Endothelial cell of umbilical vein (primary cell): ENCODE measurements around the gene STK39. TPM values are rescaled to one million over a fixed set of nuclear protein-coding genes. Genes with fewer than 3 reads are reported as not detected.

ENCODE experiments used
- BruUV-seq: library from RNA; stranded (reverse); fragments of 400-500 nt; replicated peaks from 2 replicates; lab custom pipeline; 2021; lab: Mats Ljungman, UMichigan
- CTCF ChIA-PET: fragments of 300-600, 350-600 bp; sonication (Branson Sonifier 250); formaldehyde crosslinking; loops from one replicate; lab custom pipeline; 2021; ENCODE audit warnings: antibody characterized with exemption, inconsistent platforms; lab: Charles Lee
- POLR2A ChIA-PET: fragments of 300-600, 350-600 bp; sonication (Branson Sonifier 250); formaldehyde crosslinking; loops from one replicate; lab custom pipeline; 2021; ENCODE audit warnings: antibody characterized with exemption, inconsistent platforms; lab: Charles Lee
- DNase-seq: peaks from one replicate; pipeline ENCODE4 v3.0.0-alpha.2; 2011; ENCODE audit warnings: low read depth, low spot score
- FAIRE-seq: peaks from 2 replicates; lab custom pipeline; 2011; peaks lifted over from hg19 to GRCh38; lab: Jason Lieb, UNC
- H2AFZ ChIP-seq: 2 replicates; pipeline ENCODE4 v1.6.0; 2012; ENCODE audit warnings: low read depth, low read length, control low read depth, inconsistent platforms
- H3K27ac ChIP-seq: 2 replicates; pipeline ENCODE4 v1.5.1; 2011; ENCODE audit warnings: low read depth, mild to moderate bottlenecking, control low read depth, low read length, moderate library complexity; ENCODE audit not compliant: insufficient read depth
- H3K27me3 ChIP-seq, 2 experiments: 2 replicates each; pipeline versions ENCODE4 v1.6.0 to v1.6.1; 2011; ENCODE audit warnings: low read length in 2 of 2, mixed read lengths in 1 of 2; ENCODE audit not compliant: control insufficient read depth in 2 of 2, insufficient read depth in 2 of 2
- H3K36me3 ChIP-seq, 2 experiments: 2 replicates in 1 of 2; 3 replicates in 1 of 2; pipeline ENCODE4 v1.5.1; 2011; ENCODE audit warnings: low read length in 2 of 2, mild to moderate bottlenecking in 1 of 2, moderate library complexity in 1 of 2; ENCODE audit not compliant: control insufficient read depth in 2 of 2, insufficient read depth in 2 of 2; ENCODE audit errors: extremely low read depth in 1 of 2
- H3K4me1 ChIP-seq: 3 replicates; pipeline ENCODE4 v1.5.1; 2011; ENCODE audit warnings: mild to moderate bottlenecking, low read length; ENCODE audit not compliant: control insufficient read depth, insufficient read depth; ENCODE audit errors: extremely low read depth
- H3K4me2 ChIP-seq: 2 replicates; pipeline ENCODE4 v1.6.1; 2011; ENCODE audit warnings: low read length, control low read depth, mixed read lengths; ENCODE audit not compliant: insufficient read depth
- H3K4me3 ChIP-seq, 3 experiments: fragments of 200-600 bp in 1 of 3; sonication (generic), shearing (Covaris generic) in 1 of 3; replicated peaks in 1 of 3; 2 replicates each; pipeline ENCODE4 v1.5.1; 2011 to 2016; ENCODE audit warnings: control low read depth in 3 of 3, low read length in 3 of 3, mild to moderate bottlenecking in 2 of 3, inconsistent platforms in 1 of 3, low read depth in 1 of 3, moderate library complexity in 1 of 3; ENCODE audit not compliant: insufficient read depth in 1 of 3
- H3K79me2 ChIP-seq: 2 replicates; pipeline ENCODE4 v1.6.0; 2012; ENCODE audit warnings: low read length, inconsistent platforms; ENCODE audit not compliant: control insufficient read depth, insufficient read depth
- H3K9ac ChIP-seq: replicated peaks from 2 replicates; pipeline ENCODE3; 2011; ENCODE audit warnings: low read length, control low read depth; ENCODE audit not compliant: insufficient read depth; ENCODE audit errors: extremely low read depth
- H3K9me1 ChIP-seq: replicated peaks from 3 replicates; pipeline ENCODE4 v1.6.0; 2011; ENCODE audit warnings: mild to moderate bottlenecking, low read length; ENCODE audit not compliant: control insufficient read depth, insufficient read depth; ENCODE audit errors: extremely low read depth
- H3K9me3 ChIP-seq: replicated peaks from 2 replicates; pipeline ENCODE4 v1.5.1; 2012; ENCODE audit warnings: low read length, inconsistent platforms; ENCODE audit not compliant: control insufficient read depth, insufficient read depth
- H4K20me1 ChIP-seq: replicated peaks from 2 replicates; pipeline ENCODE3; 2011; ENCODE audit warnings: mild to moderate bottlenecking, low read length; ENCODE audit not compliant: control insufficient read depth, insufficient read depth; ENCODE audit errors: extremely low read depth
- EZH2 ChIP-seq: IDR thresholded peaks from 2 replicates; pipeline ENCODE4 v1.6.1; 2012; ENCODE audit warnings: borderline replicate concordance, low read depth, mild to moderate bottlenecking, moderate library complexity, low read length, inconsistent platforms; ENCODE audit not compliant: severe bottlenecking
- FOS ChIP-seq: IDR thresholded peaks from 2 replicates; pipeline ENCODE4 v1.6.1; 2011; ENCODE audit warnings: mild to moderate bottlenecking, low read length, moderate library complexity, borderline replicate concordance; ENCODE audit not compliant: insufficient read depth
- GATA2 ChIP-seq: IDR thresholded peaks from 2 replicates; pipeline ENCODE4 v1.7.0; 2011; ENCODE audit warnings: low read depth, mild to moderate bottlenecking, moderate library complexity, mixed read lengths, low read length; ENCODE audit not compliant: insufficient read length, insufficient read depth
- JUN ChIP-seq: IDR thresholded peaks from 2 replicates; pipeline ENCODE4 v1.6.1; 2011; ENCODE audit warnings: borderline replicate concordance, low read depth; ENCODE audit not compliant: insufficient read length, insufficient read depth
- MYC ChIP-seq: IDR thresholded peaks from one replicate; pipeline ENCODE4 v1.6.1; 2011; ENCODE audit warnings: mild to moderate bottlenecking, low read depth, low read length
- POLR2A ChIP-seq: IDR thresholded peaks from 2 replicates; pipeline ENCODE4 v1.6.1; 2012; ENCODE audit warnings: low read depth, mild to moderate bottlenecking, control low read depth, low read length
- POLR2AphosphoS5 ChIP-seq: IDR thresholded peaks from 2 replicates; pipeline ENCODE4 v1.6.1; 2012; ENCODE audit warnings: low read depth, mild to moderate bottlenecking, control low read depth, low read length, moderate library complexity; ENCODE audit not compliant: insufficient read depth
- dilution Hi-C: fragments of 300-500 bp; cut with MboI; formaldehyde crosslinking; loops from one replicate; pipeline ENCODE4 v1.15.0; 2019; ENCODE audit warnings: low sequenced_read_pairs; ENCODE audit not compliant: extremely low pct_ligation_motif_present
- intact Hi-C: fragments of 100-400 bp; cut with micrococcal nuclease; formaldehyde crosslinking; loops from one replicate; pipeline ENCODE4 v1.10.0; 2022
- polyA plus RNA-seq, 4 experiments: library from polyadenylated mRNA; depleted of rRNA in 3 of 4; stranded (reverse) in 3 of 4; unstranded in 1 of 4; fragments of >200 nt; gene quantifications; 2 replicates each; pipeline versions ENCODE4 v1.2.1 to v1.2.3, GENCODE V29; 2011 to 2012; ENCODE audit warnings: missing spikeins in 1 of 4
- total RNA-seq: library from RNA; stranded (reverse); gene quantifications from 2 replicates; pipeline ENCODE4 v1.2.3, GENCODE V29; 2021
- TF ChIP-seq, protein P1 (sequence below): IDR thresholded peaks from 2 replicates; pipeline ENCODE4 v1.6.1; 2011; ENCODE audit not compliant: insufficient read depth, insufficient read length
- TF ChIP-seq, protein P2 (sequence below), 2 donors: IDR thresholded peaks; 1 replicate in 1 of 2; 2 replicates in 1 of 2; pipeline ENCODE4 v1.5.1; 2011; ENCODE audit warnings: low read length in 2 of 2, mild to moderate bottlenecking in 2 of 2, moderate library complexity in 2 of 2, control low read depth in 1 of 2, inconsistent platforms in 1 of 2, low read depth in 1 of 2; ENCODE audit not compliant: insufficient read depth in 1 of 2; ENCODE audit errors: extremely low read depth in 1 of 2

STK39 gene
- total and polyA plus RNA-seq, 2 donors (not counting 3 experiments of a cell fraction or from before 2014, with no cell fraction given) = 4.6 to 13.1 TPM

DNA sequence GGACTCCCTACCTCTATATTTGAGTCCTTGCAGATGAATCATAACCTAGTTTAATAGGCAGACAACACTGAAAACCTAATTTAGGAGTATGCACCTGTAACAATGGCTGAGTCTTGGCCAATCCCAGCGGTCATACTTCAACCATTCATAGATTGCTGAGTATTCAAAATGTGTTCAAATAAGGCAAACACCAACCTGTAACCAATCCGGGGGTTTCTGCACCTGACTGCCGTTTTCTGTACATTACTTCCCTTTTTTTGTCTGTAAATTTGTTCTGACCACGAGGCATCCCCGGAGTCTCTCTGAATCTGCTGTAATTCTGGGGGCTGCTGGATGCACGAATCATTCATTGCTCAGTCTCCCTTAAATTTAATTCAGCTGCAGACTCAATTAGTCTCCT, 338.6 kb downstream of the STK39 start:
- no peaks in the 10 kb centered on the region for H3K79me2 ChIP-seq
- H2AFZ ChIP-seq = no peak overlapping the region
- H4K20me1 ChIP-seq = no peaks in the 10 kb centered on the region
- no peaks in the 10 kb centered on the region for H3K9me1 ChIP-seq
- no peaks in the 10 kb centered on the region for H3K9me3 ChIP-seq
- no peaks in the 10 kb centered on the region for H3K27me3 ChIP-seq
- BruUV-seq = no TSS peak
- H3K4me3 ChIP-seq = no peak overlapping the region
- no peak overlapping the region for H3K4me2 ChIP-seq
- H3K4me1 ChIP-seq = no peaks in the 10 kb centered on the region
- DNase-seq (no peak), FAIRE-seq (no peak)
- dilution Hi-C loops = no loop called here
- H3K27ac ChIP-seq = no peak overlapping the region
- intact Hi-C loops = no loop called here
- no peaks in the 10 kb centered on the region for H3K36me3 ChIP-seq
- no peak overlapping the region for H3K9ac ChIP-seq
- CTCF ChIA-PET = no interaction called here
- POLR2A ChIA-PET = no interaction called here
- TF ChIP-seq JUN (no peak), MYC (no peak), POLR2A (no peak), POLR2AphosphoS5 (no peak), EZH2 (no peak), FOS (no peak), GATA2 (no peak)
- TF ChIP-seq, protein P1, sequence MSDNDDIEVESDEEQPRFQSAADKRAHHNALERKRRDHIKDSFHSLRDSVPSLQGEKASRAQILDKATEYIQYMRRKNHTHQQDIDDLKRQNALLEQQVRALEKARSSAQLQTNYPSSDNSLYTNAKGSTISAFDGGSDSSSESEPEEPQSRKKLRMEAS = no peak
- TF ChIP-seq, protein P2, sequence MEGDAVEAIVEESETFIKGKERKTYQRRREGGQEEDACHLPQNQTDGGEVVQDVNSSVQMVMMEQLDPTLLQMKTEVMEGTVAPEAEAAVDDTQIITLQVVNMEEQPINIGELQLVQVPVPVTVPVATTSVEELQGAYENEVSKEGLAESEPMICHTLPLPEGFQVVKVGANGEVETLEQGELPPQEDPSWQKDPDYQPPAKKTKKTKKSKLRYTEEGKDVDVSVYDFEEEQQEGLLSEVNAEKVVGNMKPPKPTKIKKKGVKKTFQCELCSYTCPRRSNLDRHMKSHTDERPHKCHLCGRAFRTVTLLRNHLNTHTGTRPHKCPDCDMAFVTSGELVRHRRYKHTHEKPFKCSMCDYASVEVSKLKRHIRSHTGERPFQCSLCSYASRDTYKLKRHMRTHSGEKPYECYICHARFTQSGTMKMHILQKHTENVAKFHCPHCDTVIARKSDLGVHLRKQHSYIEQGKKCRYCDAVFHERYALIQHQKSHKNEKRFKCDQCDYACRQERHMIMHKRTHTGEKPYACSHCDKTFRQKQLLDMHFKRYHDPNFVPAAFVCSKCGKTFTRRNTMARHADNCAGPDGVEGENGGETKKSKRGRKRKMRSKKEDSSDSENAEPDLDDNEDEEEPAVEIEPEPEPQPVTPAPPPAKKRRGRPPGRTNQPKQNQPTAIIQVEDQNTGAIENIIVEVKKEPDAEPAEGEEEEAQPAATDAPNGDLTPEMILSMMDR (IDR thresholded peaks at IDR 0.05; ENCODE audit: extremely low read depth in 1 of 2, insufficient read depth in 1 of 2, low read depth in 1 of 2, low read length in 2 of 2) = no peak
